NCI-H774 (cell line): ENCODE results near the gene KRT32.

Experiments
- DNase-seq: peaks from one replicate; lab custom pipeline; 2025; lab: John Stamatoyannopoulos, UW

The KRT32 gene

DNA sequence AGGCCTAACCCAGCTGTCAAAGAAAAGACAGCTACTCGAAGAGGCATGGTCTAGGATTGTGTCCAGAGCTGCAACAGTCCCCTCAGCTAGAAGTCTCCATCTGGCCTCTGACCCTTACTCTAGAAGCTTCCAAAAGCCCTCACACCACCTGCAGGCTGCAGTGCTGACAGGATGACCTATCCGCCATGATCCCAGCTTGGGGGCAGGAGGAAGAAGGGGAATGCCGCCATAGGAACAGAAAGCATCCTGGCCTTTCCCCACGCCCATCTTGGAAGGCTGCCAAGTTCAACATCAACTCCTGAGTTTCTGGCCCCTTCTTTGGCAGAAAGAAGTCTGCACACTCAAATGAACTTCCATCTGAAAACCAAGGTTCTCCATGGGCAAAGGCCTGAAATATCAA, 25.6 kb upstream of the KRT32 start:
- peak; percentile 62 for DNase-seq

DNA sequence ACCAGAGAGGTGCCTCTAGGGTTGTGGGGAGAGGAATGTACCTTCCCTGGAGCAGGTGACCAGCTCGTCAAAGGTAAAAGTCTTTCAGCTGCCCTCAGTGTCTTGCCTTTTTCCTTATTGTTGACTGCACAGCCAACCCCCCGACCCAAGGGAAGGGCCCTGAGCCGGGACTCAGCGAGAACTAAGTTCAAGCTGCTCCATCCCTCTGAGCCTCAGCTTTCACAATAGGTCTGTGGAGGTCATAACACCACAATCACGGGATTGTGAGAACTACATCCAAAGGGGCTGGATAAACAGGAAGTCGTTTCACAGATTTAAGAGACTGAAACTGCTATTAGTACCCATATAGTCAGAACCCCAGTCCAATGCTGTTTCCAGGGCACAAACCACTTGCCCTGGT, 25.2 kb upstream of the KRT32 start:
- no peak for DNase-seq

DNA sequence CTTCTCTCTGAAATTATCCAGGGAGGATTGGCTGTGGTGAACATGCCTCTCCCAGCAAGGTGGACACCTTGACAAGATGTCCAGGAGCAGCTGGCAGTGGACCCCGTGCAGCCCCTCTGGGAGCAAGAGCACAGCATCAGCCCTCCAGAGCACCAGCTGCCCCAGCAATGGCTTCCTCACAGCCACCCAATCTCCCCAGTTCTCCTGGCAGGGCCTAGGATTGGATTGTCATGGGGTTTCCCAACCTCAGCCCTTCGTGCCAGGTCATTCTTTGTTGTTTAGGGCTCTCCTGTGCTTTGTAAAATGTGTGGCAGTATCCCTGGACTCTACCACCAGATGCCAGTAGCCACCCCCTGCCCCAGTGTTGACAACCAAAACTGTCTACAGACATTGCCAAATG, 24.3 kb upstream of the KRT32 start:
- no peak for DNase-seq

DNA sequence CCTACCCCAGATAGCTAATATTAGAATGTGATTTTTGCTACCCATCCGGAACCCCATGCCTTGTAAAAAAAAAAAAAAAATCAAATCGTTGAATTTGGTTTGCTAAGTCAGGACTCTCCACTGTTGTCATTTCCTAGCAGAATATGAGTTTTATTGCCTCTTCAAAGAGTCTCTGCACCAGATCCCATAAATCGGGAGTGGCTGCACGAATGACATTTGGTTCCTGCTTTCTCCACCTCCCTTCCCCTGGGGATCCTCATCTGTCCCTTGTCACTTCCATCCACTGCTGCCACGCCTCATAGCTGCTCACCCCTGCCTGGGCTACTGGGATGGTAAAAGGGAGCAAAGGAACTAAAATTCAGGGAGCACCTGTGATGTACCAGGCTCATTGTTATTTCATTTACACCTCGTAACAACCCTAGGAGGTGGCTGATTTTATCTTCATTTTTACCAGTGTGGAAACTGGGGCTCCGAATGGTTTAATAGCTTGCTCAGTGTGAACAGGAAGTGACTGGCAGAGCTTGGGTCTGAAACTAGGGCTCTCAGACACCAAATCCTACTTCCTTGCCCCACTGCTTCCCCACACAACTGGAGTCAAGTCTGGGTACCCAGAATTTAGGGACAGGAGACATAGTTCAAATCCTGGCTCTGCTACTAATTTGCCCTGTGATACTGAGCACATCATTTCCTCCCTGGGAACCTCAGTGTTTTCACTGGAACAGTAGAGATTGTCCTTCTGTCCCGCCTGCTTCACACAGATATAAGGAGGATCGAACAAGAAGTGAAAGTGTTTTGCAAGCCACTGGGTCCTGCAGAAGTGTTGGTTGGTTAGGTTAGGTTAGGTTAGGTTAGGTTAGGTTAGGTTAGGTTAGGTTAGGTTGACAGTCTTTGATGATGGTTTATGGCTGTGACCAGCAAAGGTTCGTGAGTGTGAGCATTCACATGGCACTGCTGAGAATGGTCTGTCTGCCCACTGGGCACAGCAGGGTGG, 23.1 kb upstream of the KRT32 start:
- no peak for DNase-seq

DNA sequence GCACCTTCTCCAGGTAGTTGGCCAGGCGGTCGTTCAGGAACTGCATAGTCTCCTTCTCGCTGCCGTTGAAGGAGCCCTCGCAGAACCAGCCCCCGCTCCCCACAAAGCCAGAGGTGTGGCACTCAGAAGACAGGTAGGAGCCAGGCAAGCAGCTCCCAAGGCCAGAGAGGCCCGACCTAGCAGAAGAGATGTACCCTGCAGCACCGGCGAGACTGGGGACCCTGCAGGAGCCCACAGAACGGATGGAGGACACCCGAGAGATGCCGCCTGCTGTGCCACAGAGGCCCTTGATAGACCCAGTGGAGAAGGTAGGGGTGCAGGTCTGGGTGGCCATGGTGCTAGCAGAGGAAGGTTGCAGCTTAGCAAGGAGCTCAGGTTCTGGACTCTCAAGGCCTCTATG, 22.3 kb upstream of the KRT32 start, which contains the start of gene KRT36:
KRT36 (minus strand) TSS at position 380 of the 400 bp plus-strand sequence; CDS start at position 334, 46 bp downstream.
- no peak for DNase-seq

DNA sequence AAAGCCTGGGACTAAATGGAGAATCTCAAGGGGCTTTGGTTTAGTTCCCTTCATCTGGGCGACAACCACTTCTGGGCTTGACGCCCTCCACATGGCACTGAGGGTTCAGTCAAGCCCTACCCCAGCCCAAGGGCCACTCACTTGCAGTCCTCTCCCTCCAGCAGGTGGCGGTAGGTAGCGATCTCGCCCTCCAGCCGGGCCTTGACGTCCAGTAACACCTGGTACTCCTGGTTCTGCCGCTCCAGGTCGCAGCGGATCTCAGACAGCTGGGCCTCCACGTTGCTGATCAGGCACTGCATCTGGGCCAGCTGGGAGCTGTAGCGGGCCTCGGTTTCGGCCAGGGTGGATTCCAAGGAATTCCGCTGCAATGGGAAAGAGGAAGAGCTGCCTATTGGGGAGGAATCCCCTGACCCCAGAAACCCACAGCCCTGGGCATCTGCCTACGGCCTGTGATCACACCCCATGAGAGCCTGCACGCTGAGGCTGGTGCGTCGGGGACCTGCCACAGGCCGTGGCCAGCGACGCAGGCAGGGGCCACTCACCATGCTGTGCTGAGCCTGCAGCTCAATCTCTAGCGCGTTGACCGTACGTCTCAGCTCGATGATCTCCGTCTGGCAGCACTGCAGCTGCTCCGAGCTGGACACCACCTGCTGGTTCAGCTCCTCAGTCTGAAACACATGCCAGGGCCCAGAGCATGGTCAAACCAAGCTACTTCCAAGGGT, 19.8 kb upstream of the KRT32 start:
- DNase-seq: no peak

DNA sequence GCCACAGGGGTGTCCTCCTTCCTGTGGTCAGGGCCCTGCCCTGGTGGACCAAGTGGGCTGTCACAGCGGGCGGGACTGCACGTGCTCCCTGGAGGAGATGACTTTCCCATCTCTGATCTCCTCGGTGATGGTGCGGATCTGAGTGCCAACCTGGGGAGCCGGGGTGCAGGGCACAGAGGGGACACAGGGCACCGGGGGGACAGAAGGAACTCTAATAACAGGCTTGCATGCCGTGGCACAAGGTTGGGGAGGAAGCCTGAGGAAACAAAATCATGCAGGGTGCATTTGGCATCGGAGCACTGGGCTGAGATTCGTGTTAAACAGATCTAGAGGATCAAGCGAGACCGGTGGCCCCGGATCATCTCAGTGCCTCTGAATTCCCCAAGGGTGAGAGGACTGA, 19.1 kb upstream of the KRT32 start:
- no peak for DNase-seq

DNA sequence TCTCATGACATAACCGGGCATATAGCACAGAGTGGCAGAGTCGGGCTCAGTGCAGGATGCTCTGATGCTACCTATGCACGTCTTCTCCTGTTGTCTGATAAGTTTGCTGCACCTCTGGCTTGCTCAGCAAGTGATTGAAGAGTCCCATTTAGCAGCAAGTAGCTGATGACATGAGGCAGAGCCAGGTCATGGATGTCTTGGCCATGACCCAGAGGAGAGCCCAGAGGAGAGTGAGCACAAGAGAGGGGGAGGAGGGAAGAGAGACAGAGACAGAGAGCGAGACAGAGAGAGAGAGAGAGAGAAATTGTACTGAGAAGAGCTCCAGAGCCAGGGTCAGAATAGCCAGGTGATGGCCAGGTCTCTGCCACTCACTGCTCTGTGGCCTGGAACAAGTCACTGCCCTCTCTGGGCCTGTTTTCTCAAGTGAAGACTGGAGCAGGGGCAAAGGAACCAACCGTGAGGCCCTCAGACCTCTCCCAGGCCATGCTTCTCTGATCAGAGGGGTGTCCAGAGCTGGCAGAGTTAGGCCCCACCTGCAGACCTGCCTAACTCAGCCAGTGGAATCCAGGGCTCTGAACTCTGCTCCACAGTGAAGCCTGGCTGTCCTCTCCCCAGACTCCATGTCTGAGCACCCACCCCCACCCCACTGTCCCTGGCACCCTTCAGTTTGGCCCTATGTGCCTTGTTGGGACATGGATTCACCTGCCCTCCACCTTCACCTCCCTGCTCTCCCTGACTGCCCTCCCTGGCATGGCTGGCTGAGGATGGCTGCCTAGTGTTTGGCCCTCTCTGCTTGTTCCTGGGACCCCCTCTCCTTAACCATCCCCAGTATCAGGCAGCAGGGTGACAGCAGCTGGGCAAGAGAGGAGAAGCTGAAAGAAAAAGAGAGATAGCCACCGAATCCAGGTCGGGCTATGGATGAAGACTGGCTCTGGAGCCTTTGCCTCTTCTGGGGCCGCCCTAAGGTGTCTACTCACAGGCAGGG, 18.0 kb upstream of the KRT32 start:
- no peak for DNase-seq

DNA sequence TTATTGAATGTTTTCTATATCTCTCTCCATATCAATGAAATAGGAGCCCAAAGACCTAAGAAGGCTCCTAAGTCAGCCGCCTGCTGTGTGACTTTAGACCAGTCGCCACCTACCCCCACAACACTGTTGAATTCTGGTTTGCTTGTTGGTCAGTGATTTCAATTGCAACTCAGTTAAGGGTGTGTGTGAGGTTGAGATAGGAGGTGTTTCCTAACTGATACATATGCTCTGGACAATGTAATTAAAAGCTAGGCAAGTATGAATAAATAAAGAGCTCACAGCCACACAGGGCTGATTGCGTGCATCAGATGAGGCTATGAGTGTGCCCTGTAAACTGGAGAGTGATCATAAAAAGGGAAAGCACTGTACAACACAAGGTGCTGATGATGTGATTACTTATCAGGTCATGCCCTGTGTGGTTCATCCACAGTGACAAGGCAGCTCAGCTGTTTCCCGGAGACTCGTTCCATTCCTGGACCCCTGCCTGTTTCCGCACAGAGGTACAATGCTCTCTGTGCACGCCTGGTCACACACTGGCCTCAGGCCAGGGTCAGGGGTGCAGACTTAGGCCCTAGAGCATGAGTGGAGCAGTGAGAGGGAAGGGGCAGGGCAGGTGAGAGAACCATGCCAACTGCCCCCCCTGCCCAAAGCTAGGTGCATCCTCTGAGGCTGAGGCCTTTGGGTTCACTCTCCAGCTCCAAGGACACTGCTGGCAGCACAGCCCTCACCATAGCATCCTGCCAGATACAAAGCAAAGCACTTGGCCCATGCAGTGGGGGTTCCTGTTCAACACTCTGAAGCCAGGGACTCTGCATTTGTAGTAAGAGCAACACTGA, 17.0 kb upstream of the KRT32 start:
- DNase-seq: no peak

DNA sequence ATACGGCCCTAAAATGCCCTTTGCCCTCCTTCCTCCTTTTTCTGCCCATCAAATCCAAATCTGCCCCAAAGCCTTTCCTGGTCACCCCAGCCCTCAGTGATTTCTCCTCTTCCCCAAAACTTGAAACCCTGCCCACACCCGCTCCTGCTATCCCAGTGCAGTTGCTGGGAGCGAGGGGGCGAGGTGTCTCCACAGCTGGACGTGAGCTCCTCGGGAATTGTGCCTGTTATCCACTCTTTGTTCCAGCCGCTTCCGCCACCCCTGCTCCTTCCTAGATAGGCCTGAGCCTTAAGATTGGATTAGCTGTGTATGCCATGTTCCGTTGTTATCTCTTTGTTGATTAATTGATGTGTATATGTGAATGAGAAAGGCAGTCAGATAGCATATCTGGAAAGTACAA, 16.3 kb upstream of the KRT32 start:
- no peak for DNase-seq

DNA sequence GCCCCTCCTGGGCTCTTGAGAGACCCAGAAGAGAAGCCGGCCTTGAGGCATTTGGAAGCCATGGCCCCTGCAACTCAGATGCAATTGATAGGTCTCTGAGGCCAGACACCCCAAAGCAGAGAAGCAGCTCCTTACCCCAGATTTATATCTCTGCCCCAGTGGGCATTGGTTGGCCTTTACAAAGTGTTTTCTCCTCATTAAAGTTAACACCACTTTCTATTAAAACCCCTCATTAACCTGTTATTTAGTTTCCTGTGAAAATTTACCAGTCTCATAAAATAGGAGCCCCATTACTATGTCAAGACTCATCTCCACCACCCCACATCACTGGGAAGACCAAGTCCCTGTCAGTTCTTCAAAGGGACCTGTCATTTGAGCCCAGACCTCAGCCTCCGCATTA, 13.8 kb upstream of the KRT32 start, which contains the start of gene KRT35:
KRT35 (minus strand) TSS at position 116 of the 400 bp plus-strand sequence; CDS start at position 62, 54 bp downstream.
- no peak for DNase-seq

DNA sequence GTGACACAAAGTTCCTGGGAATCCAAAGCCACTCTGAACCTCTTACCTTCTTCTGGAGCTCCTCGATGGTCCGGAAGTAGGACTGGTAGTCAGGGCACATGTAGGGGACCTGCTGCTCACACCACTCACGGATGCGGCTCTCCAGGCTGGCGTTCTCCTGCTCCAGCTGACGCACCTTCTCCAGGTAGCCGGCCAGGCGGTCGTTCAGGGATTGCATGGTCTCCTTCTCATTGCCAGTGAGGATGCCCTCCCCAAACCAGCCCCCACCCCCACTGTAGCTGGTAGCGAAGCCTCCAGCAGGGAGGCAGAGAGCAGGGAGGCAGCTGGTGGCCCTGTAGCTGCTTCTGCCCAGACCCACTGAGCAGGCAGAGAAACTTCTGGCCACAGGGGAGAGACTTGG, 13.4 kb upstream of the KRT32 start:
- no peak for DNase-seq

DNA sequence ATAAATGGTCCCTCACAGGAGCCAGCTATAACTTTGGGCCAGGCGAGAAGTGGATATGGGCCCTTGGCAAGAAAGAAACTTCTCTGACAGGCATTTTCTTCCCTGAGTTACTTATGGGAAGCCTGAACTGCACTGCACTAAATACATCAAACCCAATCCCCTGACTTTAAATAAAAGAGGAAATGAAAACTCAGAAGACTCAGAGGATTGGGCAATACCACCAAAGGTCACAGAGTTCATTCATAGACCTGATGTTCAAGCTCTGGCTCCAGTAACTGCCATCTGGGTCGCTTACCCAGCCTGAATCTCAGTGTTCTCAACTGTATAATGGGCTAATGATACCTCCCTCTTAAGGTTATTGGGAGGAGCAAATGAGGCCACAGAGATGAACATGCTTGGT, 12.9 kb upstream of the KRT32 start:
- DNase-seq: no peak

DNA sequence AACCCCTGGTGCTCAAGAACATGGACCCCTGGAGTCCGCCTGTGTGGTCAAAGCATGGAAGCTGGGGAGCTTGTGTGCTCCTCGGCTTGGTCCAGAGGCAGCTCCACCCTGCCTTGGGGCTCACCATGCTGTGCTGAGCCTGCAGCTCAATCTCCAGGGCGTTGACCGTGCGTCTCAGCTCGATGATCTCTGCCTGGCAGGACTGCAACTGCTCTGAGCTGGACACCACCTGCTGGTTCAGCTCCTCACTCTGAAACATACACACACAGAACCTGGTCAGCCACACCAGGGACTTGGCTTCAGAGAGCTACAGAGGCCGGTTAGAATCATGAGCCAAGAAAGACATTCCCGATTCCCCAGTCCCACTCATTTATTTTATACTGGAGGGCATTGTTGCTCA, 11.1 kb upstream of the KRT32 start:
- DNase-seq: no peak

DNA sequence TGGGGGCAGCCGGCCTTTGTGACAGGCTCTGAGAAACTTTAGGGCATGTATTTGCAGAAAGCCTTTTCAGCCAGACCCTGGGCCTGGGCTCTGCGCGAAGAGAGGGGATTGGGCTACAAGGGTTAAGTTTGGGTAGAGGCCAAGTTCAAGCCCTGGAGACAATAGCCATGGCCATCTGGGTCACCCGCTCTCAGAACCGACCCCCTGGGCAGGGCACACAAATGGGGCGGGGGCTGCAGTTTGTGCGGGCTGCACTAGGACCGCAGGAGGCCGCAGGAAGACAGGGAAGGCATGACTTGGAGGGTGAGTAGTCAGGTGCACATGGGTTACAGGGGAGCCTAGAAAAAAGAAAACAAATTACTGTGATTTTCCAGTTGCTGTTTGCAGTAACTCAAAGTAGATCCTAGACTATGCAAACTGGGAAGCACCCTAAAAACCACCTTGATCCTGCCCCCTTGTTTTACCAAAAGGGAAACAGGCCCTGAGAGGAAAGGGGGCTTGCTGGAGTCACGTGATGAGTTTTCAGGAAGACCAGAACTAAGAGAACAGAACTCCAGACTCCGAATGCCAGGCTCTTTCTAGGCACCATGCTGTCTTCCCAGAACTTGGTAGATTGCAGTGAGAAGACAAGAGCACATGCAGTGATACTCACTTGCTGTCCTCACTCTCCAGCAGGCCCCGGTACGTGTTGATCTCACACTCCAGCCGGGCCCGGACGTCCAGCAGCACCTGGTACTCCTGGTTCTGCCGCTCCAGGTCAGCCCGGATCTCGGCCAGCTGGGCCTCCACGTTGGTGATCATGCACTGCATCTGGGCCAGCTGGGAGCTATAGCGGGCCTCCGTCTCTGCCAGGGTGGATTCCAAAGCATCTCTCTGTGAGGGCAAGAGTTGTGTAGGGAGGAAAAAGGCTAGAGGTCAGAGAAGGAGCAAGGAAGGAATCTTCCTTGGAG, 10.0 kb upstream of the KRT32 start:
- no peak for DNase-seq

DNA sequence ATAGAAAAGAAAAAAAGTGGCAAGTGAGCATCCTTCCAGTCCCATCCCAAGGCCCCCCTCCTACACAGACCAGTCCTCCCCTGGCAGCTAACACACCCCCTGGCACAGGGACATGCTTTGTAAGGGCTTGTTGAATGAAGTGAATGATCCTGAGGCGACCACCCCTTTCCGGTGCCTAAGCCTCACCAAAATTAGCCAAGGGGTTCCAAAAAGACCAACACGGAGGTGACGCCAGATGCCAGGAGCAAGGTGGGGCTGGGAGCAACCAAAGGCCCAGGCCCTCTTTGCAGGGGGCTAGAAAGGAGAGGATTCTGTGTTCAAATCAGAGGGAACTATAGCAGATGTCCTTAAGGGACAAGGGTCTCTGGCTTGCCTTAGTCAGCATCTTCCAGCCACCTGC, 8.2 kb upstream of the KRT32 start:
- DNase-seq: no peak

DNA sequence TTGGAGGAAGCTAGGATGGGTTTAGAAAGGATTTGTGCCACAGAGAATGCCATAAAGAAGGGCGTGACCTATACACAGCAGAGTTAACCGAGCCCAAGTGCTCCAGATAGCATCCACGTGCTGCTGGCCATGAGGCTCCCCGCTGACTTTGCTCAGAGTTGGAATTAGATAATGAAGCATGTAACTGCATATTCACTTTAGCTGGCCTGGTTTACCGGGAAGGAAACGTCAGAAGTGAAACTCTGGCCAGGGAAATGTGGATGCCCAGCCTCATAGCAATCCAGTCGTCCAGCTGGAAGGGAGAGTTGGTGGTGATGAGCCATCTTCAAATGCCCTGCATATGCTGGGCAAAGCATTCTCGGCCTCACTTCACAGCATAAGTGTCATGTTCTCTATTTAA, 7.7 kb upstream of the KRT32 start:
- no peak for DNase-seq

DNA sequence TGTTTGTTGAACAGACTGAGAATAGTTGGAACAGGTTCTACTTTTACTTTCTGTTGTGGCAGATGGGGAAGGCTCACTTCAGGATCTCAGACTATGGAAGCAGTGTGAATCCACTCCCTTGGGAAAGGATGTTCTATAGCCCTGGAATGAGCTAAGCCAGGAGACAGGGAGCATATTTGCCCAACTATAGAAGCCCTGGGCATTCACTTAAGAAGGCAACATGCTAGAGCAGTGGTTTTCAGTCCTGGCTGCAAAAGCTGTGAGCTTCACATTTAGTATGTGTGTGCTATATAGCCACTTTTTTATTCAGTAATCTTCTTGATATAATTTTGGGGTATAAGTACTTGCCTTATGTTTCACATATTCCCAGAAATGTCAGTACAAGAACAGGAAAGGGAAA, 1.2 kb upstream of the KRT32 start:
- DNase-seq: no peak

DNA sequence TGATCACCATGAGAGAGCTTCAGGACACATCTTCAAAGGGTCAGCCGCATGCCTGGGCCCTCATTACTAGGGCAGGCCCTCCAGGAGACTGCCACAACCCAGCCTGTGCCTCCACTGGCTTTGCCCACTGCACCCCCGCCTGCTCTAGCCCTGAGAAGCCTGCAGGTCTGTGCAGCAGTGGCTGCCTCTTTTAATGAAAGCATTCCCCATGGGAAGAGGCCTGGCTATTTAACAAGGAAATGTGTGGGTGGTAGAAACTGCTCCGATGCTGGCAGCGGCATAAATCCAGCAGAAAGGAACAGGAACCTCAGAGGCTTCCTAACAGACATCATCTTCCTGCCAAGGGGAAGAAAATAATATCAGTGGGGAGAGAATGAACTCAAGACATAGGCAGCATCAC, 375 bp upstream of the KRT32 start:
- no peak for DNase-seq

DNA sequence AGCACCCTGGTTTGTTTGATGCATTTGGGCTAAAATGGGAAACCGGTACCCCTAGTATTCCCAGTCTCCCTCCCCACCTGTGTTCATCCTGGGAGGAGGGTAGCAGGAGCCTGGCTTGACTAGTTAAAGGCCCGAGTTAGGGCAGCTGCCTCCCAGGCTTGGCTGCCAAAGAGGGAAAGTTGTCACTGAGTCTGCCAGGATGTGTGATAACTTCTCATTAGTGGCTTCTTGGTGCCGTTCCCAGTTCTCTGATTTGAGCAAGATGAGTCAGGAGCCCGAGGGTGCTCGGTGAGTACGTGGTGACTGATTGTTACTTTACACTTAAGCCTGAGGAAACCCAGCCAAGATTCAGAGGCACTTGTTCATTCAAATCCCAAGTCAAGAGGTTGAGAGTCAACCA, 2.5 kb downstream of the KRT32 start:
- no peak for DNase-seq
